GM18873 (cell line): ENCODE data around the gene VWC2.

Source experiments
- ATAC-seq: cut with Tn5 transposase; IDR thresholded peaks from one replicate; pipeline ENCODE4 v1.9.1; 2021; ENCODE audit warnings: mild to moderate bottlenecking, moderate library complexity, moderate number of reproducible peaks; ENCODE audit not compliant: unreplicated experiment, low FRiP score

VWC2 gene

GRCh38 chr7:49927631-49928030, 154.2 kb downstream of the VWC2 start:
- ATAC-seq, result no peak

GRCh38 chr7:49928787-49929186, 155.3 kb downstream of the VWC2 start:
- ATAC-seq, result no peak

DNA sequence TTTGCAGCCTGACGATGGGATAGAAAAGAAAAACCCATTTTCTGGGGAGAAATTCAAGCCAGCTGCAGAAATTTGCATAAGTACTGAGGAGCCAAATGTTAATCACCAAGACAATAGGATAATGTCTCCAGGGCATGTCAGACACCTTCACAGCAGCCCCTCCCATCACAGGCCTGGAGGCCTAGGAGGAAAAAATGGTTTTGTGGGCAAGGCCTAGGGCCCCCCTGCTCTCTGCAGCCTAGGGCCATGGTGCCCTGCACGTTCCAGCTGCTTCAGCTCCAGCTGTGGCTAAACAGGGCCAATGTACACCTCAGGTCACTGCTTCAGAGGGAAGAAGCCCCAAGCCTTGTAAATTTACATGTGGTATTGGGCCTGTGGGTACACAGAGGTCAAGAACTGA, 158.2 kb downstream of the VWC2 start:
- no peak for ATAC-seq

DNA sequence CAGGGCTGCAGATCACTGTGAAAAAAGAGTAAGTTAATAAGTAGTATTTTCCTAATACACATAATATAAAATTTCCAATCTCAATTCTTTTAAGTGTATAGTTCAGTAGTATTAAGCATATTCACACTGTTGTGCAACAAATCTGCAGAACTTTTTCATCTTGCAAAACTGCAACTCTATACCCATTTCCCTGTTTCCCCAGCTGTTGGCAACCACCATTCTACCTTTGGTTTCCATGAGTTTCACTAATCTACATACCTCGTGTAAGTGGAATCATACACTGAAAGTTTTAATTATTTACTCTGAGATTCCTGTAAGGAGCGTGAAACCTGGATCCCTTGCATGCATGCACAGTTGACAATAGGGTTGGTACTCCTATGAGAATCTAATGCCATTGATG, 164.2 kb downstream of the VWC2 start:
- no peak for ATAC-seq
